Stromal cell of bone marrow (primary cell): Measurements from ENCODE around the gene DIP2C.
"Not testable (repeated sequence)": the region's sequence is repeated elsewhere in the genome, so short reads cannot be mapped to it uniquely, and the experiment has no call there.

Experiments
- DNase-seq: peaks from one replicate; pipeline ENCODE4 v3.0.0-alpha.2; 2012; ENCODE audit warnings: low read depth

DIP2C gene

DNA sequence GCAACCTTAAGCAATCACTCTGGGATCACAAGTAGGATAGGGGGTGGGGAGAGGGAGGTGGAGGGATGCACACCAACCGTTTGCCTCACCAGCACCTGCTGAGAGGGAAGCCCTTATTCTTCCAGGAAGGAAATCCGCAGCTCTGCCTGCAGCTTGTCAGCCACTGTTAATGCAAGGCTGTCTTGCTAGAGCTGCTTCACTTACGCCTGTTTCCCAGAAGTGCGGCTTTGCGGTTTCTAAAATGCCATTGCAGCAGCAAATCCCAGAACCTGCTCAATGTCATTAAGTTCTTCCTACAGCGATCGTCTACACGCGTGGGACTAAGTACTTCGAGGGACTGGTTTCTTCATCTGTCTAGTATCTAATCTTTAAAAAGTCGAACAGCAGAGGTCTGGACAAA, 363.1 kb downstream of the DIP2C start:
- DNase-seq, result no peak

DNA sequence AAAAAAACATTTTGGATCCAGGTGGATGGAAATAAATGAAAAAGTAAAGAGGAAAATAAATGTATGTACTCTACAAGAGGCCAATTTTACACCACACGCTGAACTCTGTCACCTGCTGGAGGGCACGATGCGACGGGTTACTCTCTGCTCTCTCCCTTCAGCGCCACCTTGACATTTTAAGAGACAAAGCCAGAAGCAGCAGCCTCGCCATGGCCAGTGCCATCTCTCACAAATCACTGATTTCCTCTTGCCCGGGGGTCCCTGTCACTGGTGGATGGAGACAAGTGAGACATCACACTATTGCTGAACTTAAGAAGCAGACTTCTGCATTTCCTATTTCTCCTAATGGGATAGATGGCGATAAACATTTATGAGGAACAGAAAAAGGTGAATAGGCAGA, 364.2 kb downstream of the DIP2C start:
- no peak for DNase-seq

DNA sequence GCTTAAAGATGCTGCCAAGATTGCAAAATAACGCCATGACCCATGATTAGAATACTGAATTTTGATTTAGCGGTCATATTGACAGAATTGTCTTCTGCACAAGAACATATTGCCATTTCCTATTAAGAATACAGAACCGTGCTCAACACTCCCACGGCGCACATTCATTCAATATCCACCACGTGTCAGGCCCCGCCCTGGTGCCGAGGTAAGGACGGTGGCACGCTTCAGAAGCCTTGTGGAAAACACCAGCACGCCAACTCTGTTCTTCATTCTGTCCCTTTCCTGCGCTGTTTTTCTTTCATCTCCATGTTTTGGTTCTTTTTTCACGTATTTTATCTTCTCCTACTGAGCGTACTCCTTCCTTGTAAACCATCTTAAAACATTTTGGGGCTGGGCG, 364.9 kb downstream of the DIP2C start:
- no peak for DNase-seq

DNA sequence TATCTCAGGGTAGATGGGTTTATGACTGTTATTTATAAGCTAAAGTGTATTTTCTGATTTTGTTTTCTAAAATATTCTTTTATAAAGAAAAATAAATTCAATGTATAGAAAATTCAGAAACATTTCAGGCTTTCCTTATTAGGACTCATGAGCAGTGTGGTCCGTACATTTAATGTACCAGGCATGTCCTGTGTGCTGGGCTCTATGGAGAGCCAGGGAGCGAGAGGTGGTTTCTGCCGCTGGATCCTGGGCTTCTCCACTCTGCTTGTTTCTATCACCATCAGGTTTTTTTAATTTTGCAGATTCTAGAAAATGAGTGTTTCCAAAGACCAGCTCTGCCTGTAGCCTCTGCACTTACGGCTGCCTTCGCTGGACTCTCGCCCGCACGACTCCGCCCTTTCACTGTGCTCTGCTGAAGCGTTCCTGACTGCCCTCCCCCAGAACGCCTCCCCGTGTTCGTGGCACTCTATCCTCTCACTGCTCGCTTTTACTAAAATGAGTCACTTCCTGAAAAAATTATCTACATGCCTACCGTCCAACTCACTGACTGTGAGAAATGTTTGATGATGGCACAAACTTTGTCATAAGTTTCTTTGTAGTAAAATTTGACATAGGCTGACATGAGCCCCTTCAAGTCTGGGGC, 365.7 kb downstream of the DIP2C start:
- peak; percentile 96 for DNase-seq

DNA sequence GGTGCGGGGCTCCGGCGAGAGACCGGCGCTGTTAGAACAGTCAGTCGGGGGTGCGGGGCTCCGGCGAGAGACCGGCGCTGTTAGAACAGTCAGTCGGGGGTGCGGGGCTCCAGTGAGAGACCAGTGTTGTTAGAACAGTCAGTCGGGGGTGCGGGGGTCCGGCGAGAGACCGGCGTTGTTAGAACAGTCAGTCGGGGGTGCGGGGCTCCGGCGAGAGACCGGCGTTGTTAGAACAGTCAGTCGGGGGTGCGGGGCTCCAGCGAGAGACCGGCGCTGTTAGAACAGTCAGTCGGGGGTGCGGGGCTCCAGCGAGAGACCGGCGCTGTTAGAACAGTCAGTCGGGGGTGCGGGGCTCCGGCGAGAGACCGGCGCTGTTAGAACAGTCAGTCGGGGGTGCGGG, 366.4 kb downstream of the DIP2C start:
- not testable (repeated sequence) for DNase-seq

DNA sequence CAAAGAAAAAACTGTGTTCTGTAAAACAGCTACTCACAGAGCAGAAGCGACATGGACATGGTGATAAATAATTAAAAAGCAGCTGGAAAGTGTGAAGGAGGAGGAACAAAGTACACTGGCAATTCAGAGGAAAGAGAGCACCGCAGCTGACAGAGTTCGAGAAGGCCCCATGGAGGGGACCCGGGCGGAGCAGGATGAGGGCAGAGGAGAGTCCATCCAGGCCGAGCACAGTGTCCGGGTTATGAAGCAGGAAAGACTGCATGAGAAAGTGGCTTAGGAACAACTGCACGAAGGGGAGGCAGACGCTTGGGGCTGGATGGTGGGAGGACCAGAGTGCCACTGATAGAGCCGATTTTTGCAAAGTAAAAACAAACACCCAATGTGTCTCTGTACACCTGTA, 368.7 kb downstream of the DIP2C start:
- DNase-seq, result no peak

DNA sequence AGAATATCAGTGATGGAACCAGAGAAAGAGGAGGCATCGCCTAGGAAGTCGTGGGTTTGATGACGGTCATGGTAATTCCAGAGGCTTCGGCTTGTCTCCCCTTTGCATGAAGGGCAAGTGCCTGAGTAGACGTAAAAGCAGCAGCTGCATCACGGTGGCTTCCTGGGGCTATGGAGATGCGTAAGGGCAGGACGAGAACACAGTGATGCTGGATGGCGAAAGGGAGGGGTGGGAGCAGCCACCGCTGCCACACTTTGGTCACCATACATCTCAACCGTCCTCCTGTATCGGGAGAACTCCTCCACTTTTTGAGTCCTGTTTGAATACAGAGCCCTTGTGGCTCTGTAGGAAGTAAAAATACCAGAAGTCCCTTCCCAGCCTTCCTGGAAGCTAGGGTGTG, 371.5 kb downstream of the DIP2C start:
- no peak for DNase-seq

DNA sequence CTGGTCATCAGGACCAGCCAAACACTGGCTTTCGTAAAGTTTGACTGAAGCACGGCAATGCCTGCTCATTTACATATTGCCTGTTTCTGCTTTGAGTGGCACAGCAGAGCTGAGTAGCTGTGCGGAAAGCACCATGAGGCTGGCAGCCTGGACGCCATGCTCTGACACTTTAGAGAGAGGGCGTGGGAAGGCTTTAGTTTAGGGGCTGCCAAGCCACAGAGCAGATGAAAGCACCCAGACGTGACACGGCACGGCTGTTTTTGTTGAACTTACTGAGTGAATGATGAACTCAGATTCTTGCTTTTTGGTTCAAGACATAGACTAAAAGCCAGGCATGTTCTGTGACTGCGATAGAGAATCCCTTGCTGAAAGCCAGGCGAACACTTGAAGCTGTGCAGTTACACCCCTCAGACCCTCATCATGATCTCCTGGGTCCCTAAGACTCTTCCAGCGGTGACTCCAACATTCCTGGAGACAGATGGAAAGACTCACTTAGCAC, 372.1 kb downstream of the DIP2C start:
- no peak for DNase-seq

DNA sequence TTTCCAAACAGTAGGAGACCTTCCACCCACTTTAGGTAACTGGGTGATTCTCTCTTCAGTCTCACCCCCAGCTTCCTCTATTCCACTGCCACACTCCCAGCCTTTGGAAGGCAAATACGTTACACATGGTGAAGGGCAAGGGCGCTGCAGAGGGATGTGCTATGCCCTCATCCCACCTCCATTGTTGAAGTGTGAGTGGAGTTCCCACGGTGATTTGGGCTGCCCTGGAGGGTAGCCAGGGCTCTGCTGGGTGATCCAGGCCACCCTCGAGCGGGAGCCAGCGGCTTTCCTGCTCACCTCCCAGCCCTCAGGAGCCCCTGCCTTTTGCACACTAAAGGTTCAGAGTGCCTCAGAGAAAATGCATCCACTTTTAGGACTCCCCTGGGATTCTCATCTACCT, 373.1 kb downstream of the DIP2C start:
- no peak for DNase-seq

DNA sequence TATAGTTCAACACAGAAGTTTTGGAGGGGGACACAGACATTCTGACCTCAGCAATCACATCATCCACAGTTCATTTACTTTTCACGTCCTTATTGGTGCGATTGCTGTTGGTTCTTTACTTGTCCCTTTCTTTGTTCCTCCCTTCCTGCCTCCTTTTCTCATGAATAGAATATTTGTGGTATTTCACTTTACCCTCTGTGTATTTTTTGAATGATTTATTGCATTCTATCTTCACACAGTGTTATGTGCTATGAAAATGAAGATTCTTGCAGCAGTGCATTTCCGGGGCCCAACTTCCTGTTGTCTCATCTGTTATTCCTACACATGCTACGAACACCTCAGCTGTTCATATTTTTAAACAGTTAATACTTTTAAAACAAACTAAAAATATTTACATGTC, 374.6 kb downstream of the DIP2C start:
- DNase-seq, result no peak

DNA sequence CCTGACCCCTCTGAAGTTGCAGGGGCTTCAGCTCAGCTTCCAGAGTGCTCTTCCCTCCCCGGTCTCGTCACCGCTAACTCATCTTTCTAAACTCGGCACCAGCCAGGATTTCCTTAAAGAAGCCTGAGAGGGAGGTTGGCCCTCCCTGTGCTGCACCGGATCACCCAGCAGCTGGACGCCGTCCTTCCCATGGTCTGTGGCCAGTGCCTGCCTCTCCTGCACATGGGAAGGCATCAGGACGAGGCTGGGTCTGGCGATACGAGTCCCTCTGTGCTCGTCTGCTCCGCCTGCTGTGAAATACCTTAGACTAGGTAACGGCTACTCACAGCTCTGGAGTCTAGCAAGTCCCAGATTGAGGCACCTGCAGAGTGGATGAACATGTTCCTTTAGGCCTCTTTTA, 375.1 kb downstream of the DIP2C start:
- DNase-seq, result no peak

DNA sequence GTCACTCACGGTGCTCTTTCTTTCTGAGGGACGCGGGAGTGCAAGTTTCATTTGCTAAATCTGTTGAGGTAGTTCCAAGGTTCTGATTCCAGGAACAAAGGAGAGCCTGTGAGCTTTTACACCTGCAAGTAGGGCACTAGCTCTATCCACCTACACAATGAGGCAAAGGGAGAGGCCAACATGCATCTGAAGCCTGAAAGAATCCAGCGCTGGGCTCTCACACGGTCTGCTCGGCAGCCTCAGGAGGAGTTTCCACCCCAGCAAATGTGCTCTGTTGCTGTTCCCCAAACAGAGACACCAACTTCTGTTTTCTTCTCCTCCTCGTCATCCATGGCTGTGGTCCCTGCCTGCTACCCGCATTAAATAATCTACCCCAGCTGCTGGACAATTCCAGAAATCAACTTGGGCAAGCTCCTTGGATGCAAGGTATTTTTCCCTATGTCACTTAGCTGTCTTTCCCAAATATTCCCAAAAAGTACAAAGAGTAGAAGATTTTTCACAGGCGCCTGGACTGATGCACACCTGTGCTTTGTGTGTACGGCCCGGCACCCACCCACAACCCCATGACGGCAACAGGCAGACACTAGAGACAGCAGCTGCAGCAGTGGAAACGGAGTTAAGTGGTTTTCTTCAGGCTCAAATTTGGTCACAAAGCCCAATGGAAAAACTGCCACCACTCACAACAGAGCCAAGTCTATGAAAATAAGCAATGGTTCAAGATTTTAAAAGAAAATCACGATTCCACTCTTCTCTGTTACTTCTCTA, 377.4 kb downstream of the DIP2C start:
- DNase-seq, result no peak

DNA sequence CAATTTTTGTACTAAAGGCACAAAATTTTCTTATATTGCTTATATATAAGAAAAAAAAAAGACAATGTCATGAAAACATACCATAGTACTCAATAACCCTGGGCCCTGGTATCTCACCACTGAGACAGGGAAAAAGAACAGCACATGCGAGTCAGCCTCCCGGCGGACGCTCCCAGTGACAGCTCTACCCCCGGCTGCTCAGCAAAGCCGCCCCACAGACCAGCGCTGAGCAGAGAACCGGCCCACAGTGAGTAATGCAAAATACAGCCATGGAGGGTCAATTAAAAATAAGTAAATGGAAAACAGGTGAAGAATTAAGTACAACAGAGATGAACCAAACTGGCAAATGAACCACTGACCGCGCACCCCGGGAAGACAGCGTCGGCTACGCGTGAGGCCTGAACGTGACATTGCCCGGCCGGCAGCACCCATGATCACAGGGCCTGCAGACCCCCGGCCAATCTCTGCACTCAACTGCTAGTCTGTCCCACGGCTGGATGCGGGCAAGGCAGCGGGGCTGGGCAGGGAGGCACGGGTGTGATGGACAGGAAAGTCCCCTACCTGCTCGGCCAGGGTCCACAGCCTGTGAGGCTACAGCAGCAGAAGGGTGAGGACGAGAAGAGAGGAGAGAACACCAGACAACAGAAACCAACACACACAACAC, 378.4 kb downstream of the DIP2C start:
- DNase-seq, result no peak

DNA sequence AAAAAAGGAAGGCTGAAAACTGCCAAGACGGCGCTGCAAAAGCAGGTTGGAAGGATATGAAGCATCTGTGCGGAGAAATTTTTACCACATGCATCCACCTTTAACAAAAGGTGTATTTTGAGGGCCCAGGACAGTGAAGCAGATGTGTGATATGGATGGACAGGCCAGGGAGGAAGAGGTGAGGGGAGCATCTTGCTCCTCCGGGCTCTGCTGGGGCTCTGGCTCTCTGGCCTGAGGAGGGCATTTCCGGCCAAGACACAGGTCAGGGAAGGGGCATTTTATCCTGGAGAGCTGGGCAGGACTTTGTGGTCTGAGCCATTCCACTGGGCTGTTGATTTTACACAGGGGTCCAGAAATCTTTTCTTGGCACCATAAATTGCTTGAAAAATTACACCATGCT, 379.1 kb downstream of the DIP2C start:
- DNase-seq, result no peak

DNA sequence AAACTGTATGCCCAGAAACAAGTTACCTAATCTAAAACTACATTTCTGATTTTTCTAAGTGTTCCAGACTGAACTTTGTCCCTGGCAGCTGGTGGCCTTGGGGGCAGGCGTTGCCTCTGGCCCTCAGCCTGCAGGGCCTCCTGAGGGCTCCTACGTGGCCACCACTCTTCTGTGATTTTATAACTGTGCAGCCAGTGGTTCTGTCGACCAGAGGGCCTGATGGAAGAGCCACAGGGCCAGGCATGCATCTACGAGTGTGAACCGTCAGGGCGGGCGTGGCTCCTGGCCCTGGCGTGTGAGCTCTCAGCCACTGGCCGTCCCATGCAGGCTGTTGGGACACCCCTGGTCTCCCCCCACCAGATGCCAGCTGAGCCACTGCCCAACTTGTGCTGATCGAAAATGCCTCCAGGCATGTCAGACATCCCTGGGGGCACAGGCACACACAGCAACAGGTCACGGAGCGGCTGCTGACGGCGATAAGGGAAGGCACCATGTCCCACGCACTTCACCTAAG, 380.8 kb downstream of the DIP2C start:
- DNase-seq, result no peak

DNA sequence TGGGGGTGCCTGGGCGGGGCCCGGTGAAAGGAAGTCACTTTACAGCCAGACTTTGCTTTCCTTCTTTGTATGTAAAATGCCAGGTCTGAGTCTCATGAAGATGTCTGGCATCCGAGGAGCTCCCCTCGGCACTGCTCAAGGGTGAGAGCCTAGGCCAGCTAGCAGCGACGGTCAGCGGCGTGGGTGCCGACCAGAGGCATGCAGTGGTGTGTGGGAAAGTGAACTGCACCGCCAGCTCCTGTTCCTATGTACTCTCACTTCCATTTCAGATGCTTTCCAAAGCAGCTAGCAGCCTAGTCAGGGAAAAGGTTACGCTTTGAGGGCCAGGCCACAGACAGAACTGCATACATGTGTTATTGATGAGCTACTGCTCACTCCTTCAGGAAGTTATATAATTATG, 381.4 kb downstream of the DIP2C start:
- DNase-seq, result no peak

DNA sequence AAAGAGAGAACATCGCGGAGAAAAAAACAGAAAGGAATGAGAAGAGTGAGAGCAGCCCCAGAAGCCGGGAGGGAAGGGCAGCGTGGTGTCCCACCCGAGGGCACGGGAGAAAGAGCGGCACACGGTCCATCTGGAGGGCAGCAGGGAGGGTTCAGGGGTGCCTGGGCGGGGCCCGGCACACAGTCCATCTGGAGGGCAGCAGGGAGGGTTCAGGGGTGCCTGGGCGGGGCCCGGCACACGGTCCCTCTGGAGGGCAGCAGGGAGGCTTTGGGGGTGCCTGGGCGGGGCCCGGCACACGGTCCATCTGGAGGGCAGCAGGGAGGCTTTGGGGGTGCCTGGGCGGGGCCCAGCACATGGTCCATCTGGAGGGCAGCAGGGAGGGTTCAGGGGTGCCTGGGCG, 381.8 kb downstream of the DIP2C start:
- no peak for DNase-seq

DNA sequence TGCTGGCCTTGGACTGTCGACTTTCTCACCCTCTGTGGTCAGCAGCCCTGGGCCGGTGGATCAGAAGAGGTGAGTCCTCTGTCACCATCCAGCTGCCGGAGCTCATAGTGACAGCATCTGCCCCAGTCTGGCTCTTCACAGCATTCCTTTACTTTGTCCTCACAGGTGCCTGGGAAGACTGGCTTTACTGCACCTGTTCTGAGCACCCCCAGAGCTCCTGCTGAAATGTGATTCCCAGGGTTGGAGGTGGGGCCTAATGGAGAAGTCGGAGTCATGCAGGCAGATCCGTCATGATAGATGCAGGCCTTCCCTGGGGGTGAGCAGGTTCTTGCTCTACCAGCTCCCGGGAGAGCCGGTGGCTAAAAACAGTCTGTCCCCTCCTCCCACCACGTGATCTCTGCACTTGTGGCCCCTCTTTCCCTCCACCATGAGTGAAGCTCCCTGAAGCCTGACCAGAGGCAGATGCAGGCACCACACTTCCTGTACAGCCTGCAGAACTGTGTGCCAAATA, 382.7 kb downstream of the DIP2C start:
- DNase-seq, result no peak

DNA sequence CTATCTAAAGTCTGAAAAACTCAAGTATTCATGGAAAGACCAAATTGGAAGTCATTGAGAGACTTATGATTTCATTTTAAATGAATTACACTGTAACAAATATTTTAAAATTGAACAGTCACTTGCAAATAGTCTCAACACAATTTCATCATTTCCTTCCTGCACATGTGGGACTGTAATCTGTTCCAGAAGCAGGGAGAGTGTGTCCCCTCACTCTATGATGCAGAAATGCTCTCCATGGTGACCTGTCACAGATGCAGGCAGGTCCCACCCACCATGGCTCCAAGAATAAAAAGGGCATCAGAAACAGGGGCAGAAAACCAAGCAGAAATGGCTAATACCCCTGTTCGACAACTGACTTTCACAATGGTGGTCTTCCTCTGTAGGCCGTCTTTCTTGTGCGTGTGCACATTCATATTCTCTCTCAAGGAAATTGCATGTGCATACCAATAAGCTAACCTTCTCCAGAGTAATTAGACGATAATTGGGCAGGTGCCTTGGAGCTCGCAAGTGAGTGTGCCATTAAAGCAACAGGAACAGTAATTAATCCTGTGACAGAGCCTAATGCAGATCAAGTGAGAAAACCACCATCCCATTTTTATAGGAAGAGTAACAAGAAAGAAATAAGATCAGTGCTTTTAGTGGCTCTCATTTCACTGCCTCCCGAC, 383.3 kb downstream of the DIP2C start:
- no peak for DNase-seq

DNA sequence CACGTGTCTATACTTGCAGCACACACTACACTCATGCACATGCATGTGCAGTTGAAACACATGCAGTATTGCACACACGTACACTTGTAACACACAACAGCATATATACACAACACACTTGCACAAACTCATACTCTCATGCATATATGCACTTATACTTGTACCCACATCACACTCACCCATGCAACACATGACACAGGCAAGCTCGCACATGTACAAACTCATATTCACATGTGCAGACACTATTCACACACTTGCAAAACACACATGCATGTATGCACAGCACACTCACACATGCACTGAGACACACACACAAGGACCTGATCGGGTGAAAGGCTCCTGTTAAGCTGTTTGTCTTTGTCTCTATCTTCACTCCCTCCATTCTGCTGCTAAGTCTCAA, 384.4 kb downstream of the DIP2C start:
- no peak for DNase-seq

DNA sequence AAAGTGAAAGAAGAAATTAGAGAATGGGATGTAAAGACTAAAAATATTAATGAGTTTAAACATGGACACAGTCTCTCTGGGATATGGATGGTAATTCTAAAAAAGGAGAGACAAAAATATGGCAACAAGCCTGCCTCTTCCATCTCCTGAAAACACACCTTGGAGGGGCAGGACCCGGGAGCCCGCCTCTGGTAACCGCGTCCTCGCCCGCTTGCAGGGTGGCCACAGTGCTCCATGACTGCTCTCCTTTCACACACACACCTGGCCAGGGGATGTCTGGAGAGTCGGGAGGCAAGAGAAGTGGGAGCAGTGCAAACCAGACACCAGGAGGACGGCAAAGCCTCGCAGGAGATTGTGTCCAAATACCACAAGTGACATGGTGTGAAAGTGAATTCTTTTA, 387.9 kb downstream of the DIP2C start:
- DNase-seq, result no peak

DNA sequence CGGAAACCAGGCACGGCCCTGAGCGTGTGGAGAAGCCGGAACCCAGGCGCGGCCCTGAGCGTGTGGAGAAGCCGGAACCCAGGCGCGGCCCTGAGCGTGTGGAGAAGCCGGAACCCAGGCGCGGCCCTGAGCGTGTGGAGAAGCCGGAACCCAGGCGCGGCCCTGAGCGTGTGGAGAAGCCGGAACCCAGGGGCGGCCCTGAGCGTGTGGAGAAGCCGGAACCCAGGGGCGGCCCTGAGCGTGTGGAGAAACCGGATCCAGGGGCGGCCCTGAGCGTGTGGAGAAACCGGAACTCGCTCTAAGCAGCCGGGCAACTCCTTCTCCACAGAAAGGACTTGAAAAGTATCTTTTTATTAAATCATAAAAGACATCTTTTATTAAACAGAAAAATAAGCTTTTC, 388.9 kb downstream of the DIP2C start:
- DNase-seq, result not testable (repeated sequence)
